ENCODE results near the gene FTCD. TPM values are rescaled to one million over a fixed set of nuclear protein-coding genes. Genes with fewer than 3 reads are reported as not detected.
"Not testable (repeated sequence)": the region's sequence is repeated elsewhere in the genome, so short reads cannot be mapped to it uniquely, and the experiment has no call there.

The FTCD gene
- total RNA-seq, 1 donor from 2014 or later = not detected

DNA sequence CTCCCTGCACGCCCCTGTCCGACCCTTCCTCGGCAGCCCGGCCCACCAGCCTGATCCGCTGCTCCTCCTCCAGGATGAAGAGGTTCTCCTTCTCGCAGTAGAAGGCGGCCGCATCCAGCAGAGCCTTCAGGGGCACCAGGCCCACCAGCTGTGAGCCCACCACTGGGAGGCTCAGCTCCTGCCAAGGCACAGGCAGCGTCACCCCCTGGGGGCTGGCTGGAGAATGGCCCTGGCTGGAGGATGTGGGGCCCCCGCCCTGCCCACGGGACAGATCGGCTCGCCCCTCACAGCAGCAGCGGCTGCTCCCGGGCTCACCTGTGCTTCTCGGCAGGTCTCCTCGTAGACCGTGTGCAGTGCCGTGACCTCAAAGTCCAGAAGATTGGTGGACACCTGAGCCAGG lies 5.3 kb downstream of the FTCD start:
- H3K27me3 ChIP-seq = no peaks in the 10 kb centered on the region
- no peak overlapping the region for H3K4me3 ChIP-seq
- no peak overlapping the region for H3K27ac ChIP-seq
- no peaks in the 10 kb centered on the region for H3K9me3 ChIP-seq
- no peaks in the 10 kb centered on the region for H3K36me3 ChIP-seq
- H3K4me1 ChIP-seq = peaks cover 12% of the 10 kb centered on the region
- DNase-seq (ENCODE audit: extremely low spot score in 2 of 2) = no peak
- intact Hi-C loops (cut with DNase I) = no loop called here
- TF ChIP-seq CTCF (IDR thresholded peaks at IDR 0.05) = no peak
- no peak for TF ChIP-seq POLR2A (IDR thresholded peaks at IDR 0.05)
- no peak for TF ChIP-seq POLR2AphosphoS5 (IDR thresholded peaks at IDR 0.05; ENCODE audit: insufficient read depth in 1 of 2, low read depth in 1 of 2)

GRCh38 chr21:46149205-46149901 lies 6.0 kb downstream of the FTCD start:
- Histone ChIP-seq H3K27me3 (no peaks in the 10 kb centered on the region), H3K4me1 (peaks cover 12% of the 10 kb centered on the region), H3K4me3 (no peak overlapping the region), H3K27ac (no peak overlapping the region), H3K9me3 (no peaks in the 10 kb centered on the region), H3K36me3 (no peaks in the 10 kb centered on the region)
- TF ChIP-seq POLR2A (IDR thresholded peaks at IDR 0.05) (no peak), POLR2AphosphoS5 (IDR thresholded peaks at IDR 0.05; ENCODE audit: insufficient read depth in 1 of 2, low read depth in 1 of 2) (no peak), CTCF (IDR thresholded peaks at IDR 0.05) (no peak)
- intact Hi-C loops (cut with DNase I) = loop anchor here (10.0 kb wide), 1 partner anchor 75 kb away; the partner anchor contains the start of gene LSS
- DNase-seq (ENCODE audit: extremely low spot score in 2 of 2) = no peak

DNA sequence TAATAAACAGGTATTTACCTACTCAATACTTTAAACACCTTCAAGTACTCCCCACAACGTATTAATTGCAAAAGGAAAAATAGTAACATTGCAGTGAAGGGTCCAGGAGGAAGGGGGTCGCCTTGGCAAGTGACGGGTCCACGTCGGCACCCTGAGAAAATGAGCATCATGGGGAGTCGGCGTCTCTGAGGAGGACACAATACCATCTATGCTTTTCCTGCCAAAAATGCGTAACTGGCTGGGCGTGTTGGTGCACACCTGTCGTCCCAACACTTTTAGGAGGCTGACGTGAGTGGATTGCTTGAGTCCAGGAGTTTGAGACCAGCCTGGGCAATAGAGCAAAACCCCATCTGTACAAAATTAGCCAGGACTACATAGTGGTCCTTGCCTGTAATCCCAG lies 7.3 kb downstream of the FTCD start:
- DNase-seq (ENCODE audit: extremely low spot score in 2 of 2) = no peak
- Histone ChIP-seq H3K27me3 (no peaks in the 10 kb centered on the region), H3K27ac (no peak overlapping the region), H3K4me1 (peaks cover 12% of the 10 kb centered on the region), H3K36me3 (no peaks in the 10 kb centered on the region), H3K9me3 (no peaks in the 10 kb centered on the region), H3K4me3 (no peak overlapping the region)
- TF ChIP-seq POLR2AphosphoS5 (IDR thresholded peaks at IDR 0.05; ENCODE audit: insufficient read depth in 1 of 2, low read depth in 1 of 2) = no peak
- TF ChIP-seq CTCF (IDR thresholded peaks at IDR 0.05) = no peak
- no peak for TF ChIP-seq POLR2A (IDR thresholded peaks at IDR 0.05)
- intact Hi-C loops (cut with DNase I) = loop anchor here (10.0 kb wide), 1 partner anchor 77 kb away; the partner anchor contains the start of gene LSS

GRCh38 chr21:46147429-46147828 lies 8.0 kb downstream of the FTCD start:
- not testable (repeated sequence) for H3K4me3 ChIP-seq; H3K27ac ChIP-seq; H3K9me3 ChIP-seq; H3K27me3 ChIP-seq; DNase-seq (ENCODE audit: extremely low spot score in 2 of 2); H3K36me3 ChIP-seq; H3K4me1 ChIP-seq
- intact Hi-C loops (cut with DNase I) = loop anchor here (10.0 kb wide), 1 partner anchor 77 kb away; the partner anchor contains the start of gene LSS

- intact Hi-C loops (cut with DNase I) = loop anchor here (10.0 kb wide), 1 partner anchor 78 kb away; the partner anchor contains the start of gene LSS
- no peaks in the 10 kb centered on the region for H3K36me3 ChIP-seq
These were observed 8.5 kb downstream of the FTCD start for GRCh38 chr21:46146856-46147255.

More at GRCh38 chr21:46146856-46147255, 8.5 kb downstream of the FTCD start:
- Histone ChIP-seq H3K4me3 (no peak overlapping the region), H3K27ac (no peak overlapping the region), H3K9me3 (no peaks in the 10 kb centered on the region), H3K27me3 (no peaks in the 10 kb centered on the region), H3K4me1 (peaks cover 7% of the 10 kb centered on the region)
- no peak for DNase-seq (ENCODE audit: extremely low spot score in 2 of 2)
- no peak for TF ChIP-seq CTCF (IDR thresholded peaks at IDR 0.05)
- no peak for TF ChIP-seq POLR2A (IDR thresholded peaks at IDR 0.05)

Measured in vagina (tissue), 2 donors.